Hematopoietic multipotent progenitor cell treated with erythropoietin and hydrocortisone succinate and interleukin-3 and kit ligand, for 6 days (in vitro differentiated cells): ENCODE measurements around the gene PRMT3.
"Not testable (repeated sequence)": the region's sequence is repeated elsewhere in the genome, so short reads cannot be mapped to it uniquely, and the experiment has no call there.

Experiments
- DNase-seq: peaks from one replicate; pipeline ENCODE4 v3.0.0-alpha.2; 2015

PRMT3 gene

GRCh38 chr11:20457934-20458680 lies 70.6 kb downstream of the PRMT3 start:
- DNase-seq = no peak

- peak; percentile 95 for DNase-seq
Observed at GRCh38 chr11:20458905-20459632, 71.6 kb downstream of the PRMT3 start.

- DNase-seq = peak; percentile 84
Observed at GRCh38 chr11:20459865-20460264, 72.3 kb downstream of the PRMT3 start.

- no peak for DNase-seq
Observed at GRCh38 chr11:20464518-20464917, 77.0 kb downstream of the PRMT3 start.

- no peak for DNase-seq
Observed at GRCh38 chr11:20467487-20468185, 80.1 kb downstream of the PRMT3 start.

GRCh38 chr11:20470348-20470747 lies 82.8 kb downstream of the PRMT3 start:
- no peak for DNase-seq

- DNase-seq = not testable (repeated sequence)
Observed at GRCh38 chr11:20471929-20472328, 84.4 kb downstream of the PRMT3 start.

GRCh38 chr11:20474176-20474881 lies 86.8 kb downstream of the PRMT3 start:
- DNase-seq = no peak

- peak; percentile 17 for DNase-seq
Observed at GRCh38 chr11:20474882-20475517, 87.5 kb downstream of the PRMT3 start.

GRCh38 chr11:20477418-20478090 lies 90.0 kb downstream of the PRMT3 start:
- peak; percentile 28 for DNase-seq

- peak; percentile 72 for DNase-seq
Observed at GRCh38 chr11:20479513-20479912, 92.0 kb downstream of the PRMT3 start.

- DNase-seq = no peak
Observed at GRCh38 chr11:20483931-20484330, 96.4 kb downstream of the PRMT3 start.

- not testable (repeated sequence) for DNase-seq
Observed at GRCh38 chr11:20484416-20484815, 96.9 kb downstream of the PRMT3 start.

GRCh38 chr11:20488352-20488751 lies 100.8 kb downstream of the PRMT3 start:
- peak; percentile 62 for DNase-seq

GRCh38 chr11:20489948-20490347 lies 102.4 kb downstream of the PRMT3 start:
- peak; percentile 12 for DNase-seq

GRCh38 chr11:20493340-20493739 lies 105.8 kb downstream of the PRMT3 start:
- DNase-seq = peak; percentile 64

GRCh38 chr11:20497124-20497792 lies 109.7 kb downstream of the PRMT3 start:
- no peak for DNase-seq

- no peak for DNase-seq
Observed at GRCh38 chr11:20501252-20501651, 113.7 kb downstream of the PRMT3 start.

GRCh38 chr11:20501971-20502370 lies 114.5 kb downstream of the PRMT3 start:
- DNase-seq = no peak

- no peak for DNase-seq
Observed at GRCh38 chr11:20511982-20512381, 124.5 kb downstream of the PRMT3 start.

- DNase-seq = no peak
Observed at GRCh38 chr11:20512869-20513268, 125.4 kb downstream of the PRMT3 start.
